Cardiac fibroblast (primary cell): Measurements from ENCODE around the gene CLDN20.
"Not testable (repeated sequence)": the region's sequence is repeated elsewhere in the genome, so short reads cannot be mapped to it uniquely, and the experiment has no call there.

Source experiments
- DNase-seq, 2 donors: peaks; one replicate each; pipeline versions ENCODE4 v3.0.0 to v3.0.0-alpha.2; 2010; ENCODE audit warnings: low read depth in 2 of 2
- H3K4me3 ChIP-seq, 2 donors: replicated peaks in 1 of 2; 1 replicate in 1 of 2; 2 replicates in 1 of 2; pipeline ENCODE4 v1.5.1; 2011; ENCODE audit warnings: low read depth in 2 of 2, low read length in 2 of 2, mild to moderate bottlenecking in 2 of 2, moderate library complexity in 1 of 2
- CTCF ChIP-seq: IDR thresholded peaks from one replicate; pipeline ENCODE4 v1.5.1; 2011; ENCODE audit warnings: low read depth, mild to moderate bottlenecking, low read length, inconsistent platforms

Gene CLDN20

DNA sequence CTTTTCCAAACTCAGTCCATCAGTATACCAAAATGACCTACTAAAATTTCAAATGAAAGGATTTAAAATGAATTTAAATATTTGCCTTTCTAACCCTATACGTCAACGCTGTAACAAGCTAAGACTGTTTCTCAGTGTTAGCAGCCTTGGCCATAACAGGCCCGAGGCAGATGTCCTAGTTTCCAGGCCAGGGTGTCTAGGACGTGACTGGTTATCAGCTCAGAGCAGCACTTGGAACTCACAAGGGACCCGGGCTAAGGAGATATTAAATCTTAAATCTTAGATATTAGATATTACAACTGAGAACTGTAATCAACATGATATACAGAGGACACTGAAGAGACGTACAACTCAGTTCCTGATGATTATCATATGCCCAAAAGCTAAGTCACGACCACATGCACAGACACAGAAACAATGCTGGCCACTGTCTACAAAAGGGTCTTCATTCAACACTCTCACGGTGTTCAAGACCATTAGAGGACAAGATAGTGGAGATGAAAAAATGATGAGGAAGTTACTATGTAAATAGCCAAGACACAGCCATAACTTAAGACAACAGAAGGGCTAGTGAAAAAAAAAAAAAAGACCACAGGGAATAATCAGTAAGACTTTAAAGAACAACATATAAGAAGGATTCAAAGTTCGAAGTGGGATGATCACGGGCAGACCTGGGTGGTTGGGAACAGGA, at the start of gene CLDN20:
TSS of gene CLDN20 (plus strand) at position 641 of the 691 bp plus-strand sequence. CDS start 11,707 bp downstream, outside the sequence.
- no peak within 1 kb of the TSS for H3K4me3 ChIP-seq
- no peak for TF ChIP-seq CTCF
- no peak for DNase-seq

DNA sequence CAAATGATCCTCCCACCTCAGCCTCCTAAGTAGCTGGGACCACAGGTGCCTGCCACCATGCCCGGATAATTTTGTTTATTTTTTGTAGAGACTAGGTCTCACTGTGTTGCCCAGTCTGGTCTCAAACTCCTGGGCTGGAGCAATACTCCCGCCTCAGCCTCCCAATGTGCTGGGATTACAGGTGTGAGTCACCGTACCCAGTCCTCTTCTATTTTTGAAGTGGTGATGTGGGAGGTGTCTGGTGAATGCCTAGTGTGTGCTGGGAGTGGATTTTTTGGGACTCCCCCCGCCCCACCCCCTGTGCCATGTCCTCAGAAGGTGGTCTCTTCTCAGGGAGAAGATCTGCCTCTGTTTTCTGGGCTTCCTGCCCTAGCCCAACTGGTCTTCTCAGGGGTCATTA, 47.9 kb upstream of the CLDN20 start:
- no peak for TF ChIP-seq CTCF
- H3K4me3 ChIP-seq, result no peak overlapping the region
- DNase-seq, result no peak

GRCh38 chr6:155216312-155217046, 47.3 kb upstream of the CLDN20 start:
- H3K4me3 ChIP-seq, result no peak overlapping the region
- DNase-seq, result no peak
- TF ChIP-seq CTCF, result no peak

DNA sequence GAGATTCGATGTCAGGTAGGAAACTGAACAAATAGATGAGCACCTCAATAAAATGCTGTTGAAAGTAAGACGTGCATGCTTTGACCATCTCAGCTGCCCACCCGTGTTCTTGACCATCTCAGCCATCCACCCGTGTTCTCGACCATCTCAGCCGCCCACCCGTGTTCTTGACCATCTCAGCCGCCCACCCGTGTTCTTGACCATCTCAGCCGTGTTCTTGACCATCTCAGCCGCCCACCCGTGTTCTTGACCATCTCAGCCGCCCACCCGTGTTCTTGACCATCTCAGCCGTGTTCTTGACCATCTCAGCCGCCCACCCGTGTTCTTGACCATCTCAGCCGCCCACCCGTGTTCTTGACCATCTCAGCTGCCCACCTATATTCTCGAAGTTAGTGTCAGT, 45.1 kb upstream of the CLDN20 start:
- H3K4me3 ChIP-seq, DNase-seq: not testable (repeated sequence)

- no peak for TF ChIP-seq CTCF
- no peak overlapping the region for H3K4me3 ChIP-seq
- no peak for DNase-seq
Measured at GRCh38 chr6:155219299-155219698, 44.5 kb upstream of the CLDN20 start.

DNA sequence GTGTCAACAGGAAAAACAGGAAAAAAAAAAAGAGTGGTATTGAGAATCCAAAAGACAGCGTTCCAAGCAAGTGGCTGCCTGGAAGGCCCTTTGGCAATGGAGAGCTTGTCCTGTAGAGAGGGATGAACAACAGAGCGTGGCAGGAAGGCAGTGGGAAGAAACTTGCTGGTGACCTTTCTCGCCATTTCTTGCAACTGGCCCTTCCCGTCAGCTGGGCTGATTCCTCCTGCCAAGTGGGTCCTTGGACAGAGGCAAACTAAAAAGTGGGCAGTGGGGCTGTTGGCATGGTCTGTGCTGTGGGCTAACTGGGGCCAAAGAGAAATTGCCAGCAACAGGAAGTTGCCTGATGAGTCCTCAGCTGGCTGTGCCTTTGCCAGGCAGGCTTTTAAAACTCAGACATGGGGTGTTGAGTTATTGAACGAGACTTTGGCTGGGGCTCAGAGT, 43.9 kb upstream of the CLDN20 start:
- no peak for TF ChIP-seq CTCF
- H3K4me3 ChIP-seq, result no peak overlapping the region
- DNase-seq, result peak in 1 of 2 donors; percentile 33

DNA sequence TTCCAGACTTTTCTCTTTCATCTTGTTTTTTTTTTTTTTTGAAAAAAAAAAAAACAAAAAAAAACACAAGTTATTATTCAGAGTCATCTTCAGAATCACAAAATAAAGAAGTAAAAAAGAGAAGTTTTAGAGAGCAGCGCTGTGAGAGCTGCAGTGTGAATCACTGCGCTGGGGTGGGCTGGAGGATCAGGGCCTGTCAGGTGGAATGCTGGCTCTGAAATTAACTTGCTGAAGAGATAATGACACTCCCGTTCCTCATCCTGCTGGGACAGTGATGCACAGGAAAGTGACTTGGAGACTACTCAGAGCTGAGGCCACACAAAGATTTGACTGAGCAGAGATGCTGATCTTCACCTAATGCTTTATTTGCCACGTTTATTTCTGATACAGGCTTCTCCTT, 42.7 kb upstream of the CLDN20 start:
- no peak for TF ChIP-seq CTCF
- no peak for DNase-seq
- H3K4me3 ChIP-seq, result no peak overlapping the region
